HG03103 (cell line): Measurements from ENCODE around the gene TRPM3.
"Not testable (repeated sequence)": the region's sequence is repeated elsewhere in the genome, so short reads cannot be mapped to it uniquely, and the experiment has no call there.

Experiments used
- ATAC-seq: cut with Tn5 transposase; IDR thresholded peaks from one replicate; pipeline ENCODE4 v1.9.1; 2021; ENCODE audit warnings: low read depth; ENCODE audit not compliant: unreplicated experiment

Gene TRPM3

DNA sequence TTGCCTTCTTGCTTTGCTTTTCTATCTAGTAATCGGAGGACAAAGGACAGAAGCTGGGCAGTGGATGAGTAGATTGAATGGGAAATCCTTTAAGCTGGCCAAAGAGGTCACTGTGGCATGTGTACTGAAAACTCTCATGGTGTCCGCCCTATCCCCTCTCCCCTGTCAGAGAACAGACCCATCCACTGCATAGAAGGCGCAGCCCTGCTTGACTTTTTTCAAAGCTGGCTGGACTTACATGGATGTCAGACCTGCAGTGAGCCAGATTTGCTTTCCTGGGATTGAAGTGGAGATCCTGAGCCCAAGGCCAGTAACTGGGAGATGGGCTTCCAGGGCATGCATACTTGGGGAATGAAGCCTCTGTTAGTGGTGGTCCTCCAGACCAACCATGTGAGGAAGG, 329.5 kb downstream of the TRPM3 start:
- ATAC-seq = no peak

DNA sequence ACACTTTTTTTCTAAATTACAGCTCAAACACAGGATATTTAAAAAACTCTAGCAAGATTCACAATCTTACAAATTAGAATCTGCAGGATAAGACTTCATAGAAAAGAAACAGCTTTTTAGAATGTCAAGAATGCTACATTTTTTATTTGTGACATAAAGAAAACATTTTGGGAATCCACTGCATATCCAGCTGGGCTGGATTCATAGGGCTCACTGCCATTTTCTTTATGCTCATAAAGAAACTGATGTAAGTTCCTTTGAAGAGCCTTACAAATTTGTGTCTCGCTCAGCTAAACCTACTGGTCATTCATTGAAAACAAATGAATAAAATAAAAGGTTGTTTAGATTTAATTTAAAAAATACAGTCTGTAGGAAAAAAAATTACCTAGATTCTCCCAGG, 332.3 kb downstream of the TRPM3 start:
- no peak for ATAC-seq

DNA sequence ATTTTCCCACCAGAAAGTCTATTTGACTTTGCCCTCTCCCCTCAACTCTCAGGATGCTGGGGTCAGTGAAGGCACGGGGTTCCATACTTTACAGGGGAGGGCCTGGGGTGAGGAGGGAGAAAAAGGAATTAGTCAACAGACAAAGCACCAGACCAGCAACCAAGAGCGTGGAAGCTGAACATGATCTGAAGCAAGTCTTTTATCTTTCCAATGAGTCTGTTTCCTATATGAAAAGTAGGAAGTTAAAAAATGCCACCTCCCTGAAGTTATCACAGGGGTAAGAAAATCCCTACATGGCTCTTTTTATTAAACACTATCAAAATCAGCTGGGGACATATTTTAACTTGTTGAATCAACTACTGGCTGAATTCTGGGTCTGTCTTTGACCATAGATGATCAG, 337.0 kb downstream of the TRPM3 start:
- ATAC-seq = no peak

GRCh38 chr9:70778568-70778967, 342.9 kb downstream of the TRPM3 start:
- no peak for ATAC-seq

DNA sequence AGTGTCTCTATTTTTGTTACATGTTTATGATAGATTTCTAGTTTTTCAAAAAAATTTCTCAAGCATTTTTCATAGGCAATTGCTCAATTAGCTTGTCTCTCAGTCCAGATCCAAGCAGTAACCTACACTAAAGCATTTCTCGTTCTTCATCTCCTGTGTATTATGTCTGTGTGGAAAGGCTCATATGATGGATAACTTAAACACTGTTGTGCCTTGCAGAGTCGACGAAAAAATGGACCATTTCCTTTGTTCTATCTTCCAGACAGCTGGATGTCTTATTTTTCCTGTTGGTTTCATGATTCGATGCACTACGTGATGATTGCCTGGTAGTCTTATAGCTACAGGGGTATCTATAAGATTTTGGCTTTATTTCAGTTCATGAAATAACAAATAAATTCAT, 347.8 kb downstream of the TRPM3 start:
- no peak for ATAC-seq

DNA sequence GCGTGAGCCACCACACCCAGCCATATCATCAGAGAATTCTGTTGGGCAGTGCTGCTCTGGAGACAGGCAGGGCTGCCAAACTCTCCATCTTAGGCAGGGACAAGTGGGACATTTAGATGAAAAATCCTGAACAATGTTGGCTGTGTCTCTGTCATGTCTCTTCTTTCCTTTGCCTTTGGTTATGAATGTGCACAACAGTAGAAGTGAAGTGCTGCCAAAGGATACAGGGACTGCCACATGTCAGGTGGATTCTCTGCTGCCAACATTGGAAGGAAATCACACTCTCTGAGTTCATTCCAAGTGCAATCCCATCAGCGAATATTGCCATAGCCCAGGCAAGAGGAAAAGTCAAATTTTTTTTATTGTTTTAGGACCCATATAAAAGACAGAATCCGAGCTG, 348.8 kb downstream of the TRPM3 start:
- ATAC-seq = no peak

GRCh38 chr9:70765946-70766345, 355.5 kb downstream of the TRPM3 start:
- ATAC-seq = no peak

DNA sequence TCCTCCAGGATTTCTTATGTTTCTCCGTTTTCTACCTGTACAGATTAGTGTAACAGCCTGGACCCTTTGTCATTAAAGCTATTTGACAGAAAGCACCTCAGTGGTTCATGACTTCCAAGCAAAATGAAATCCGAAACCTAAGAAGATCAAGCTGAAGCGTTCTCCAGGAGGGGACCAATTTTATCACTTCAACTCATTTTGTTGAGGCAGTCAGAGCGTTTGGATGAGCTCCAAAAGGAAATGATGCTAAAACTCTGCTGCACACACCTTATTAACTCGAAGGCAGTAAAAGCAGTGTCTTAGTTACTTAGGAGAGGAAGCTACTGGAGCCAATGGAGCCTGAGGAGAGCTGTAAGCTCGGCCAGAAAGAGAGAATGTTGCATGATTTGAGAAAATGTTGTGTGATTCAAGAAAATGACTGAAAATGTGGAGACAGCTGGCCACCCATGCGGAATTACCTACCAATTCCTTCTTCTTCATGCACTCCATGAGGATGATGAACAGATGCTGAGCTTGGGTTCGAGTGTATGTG, 360.2 kb downstream of the TRPM3 start:
- ATAC-seq = no peak

DNA sequence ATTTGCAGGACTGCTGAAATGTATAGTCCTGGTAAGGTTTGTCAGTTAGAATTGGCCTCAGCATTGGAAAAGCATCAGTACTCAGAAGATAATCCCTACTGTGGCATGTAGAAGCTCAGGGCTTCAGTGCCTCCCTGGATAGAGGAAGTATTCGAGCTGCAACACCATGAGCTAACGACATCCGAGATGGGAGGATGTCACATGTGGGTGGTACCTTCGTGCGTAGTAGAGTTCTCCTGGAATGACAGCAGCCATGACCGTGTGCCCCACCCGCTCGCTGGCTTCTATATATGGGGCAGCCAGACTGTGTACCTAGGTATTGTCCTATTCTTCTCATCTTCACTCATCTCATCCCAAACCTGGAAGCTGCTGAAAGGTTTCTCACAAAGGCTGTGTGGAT, 361.2 kb downstream of the TRPM3 start:
- no peak for ATAC-seq

GRCh38 chr9:70753311-70753710, 368.1 kb downstream of the TRPM3 start:
- no peak for ATAC-seq

DNA sequence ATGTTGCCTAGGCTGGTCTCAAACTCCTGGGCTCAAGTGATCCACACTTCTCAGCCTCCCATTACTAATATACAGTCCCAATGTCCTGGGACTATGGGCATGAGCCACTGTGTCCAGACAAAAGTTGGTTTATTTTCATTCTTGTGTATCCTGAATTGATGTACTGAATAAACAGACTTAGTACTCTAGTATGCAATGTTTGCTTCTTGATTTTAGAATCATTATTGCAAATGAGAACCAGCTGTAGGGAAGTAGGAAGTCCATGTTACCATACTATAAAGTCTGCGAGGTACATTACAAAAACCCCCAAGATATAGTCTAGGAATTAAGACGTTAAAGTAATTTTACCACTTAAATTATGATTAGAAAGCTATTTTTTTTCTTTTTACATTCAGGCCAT, 372.4 kb downstream of the TRPM3 start:
- no peak for ATAC-seq

- ATAC-seq = no peak
These were observed 374.1 kb downstream of the TRPM3 start for GRCh38 chr9:70747261-70747718.

DNA sequence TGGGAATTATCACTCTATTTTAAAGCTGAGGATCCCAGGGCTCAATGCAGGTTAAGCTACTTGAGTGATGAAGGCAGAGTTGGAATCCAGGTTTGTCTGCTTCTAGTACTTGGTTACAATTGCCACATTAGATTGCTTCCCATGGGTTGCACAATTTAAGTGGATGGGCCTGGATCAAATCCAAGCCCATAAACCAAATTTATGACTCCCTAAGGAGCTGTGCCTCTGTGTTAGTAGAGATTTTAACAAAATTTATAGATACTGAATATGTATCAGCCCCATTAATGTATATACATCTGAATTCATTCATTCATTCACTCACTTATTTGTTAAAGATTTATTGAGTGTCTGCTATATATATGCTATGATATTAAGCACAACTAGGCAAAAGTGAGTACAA, 374.7 kb downstream of the TRPM3 start:
- ATAC-seq = no peak

DNA sequence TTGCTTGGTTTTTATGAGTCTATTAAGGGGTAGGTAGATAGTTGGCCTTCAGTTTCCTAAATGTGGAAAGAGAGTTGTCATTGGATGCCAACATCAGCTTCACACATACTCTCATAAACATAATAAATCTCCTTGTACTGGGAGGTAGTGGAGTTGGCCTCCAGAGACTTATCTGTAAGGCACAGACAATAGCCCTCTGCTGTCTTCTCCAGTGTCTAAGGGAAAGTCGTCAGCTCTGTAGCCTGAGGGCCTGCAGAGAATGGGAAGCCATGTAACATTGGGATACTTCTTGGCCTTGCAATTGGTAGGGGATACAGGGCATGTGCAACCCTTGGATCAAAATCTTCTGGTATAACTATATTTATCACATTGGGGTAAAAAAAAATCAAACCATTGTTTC, 375.1 kb downstream of the TRPM3 start:
- no peak for ATAC-seq

- ATAC-seq = not testable (repeated sequence)
These were observed 396.6 kb downstream of the TRPM3 start for GRCh38 chr9:70724794-70725193.

- not testable (repeated sequence) for ATAC-seq
These were observed 397.4 kb downstream of the TRPM3 start for GRCh38 chr9:70724025-70724424.

GRCh38 chr9:70706797-70707196, 414.6 kb downstream of the TRPM3 start:
- not testable (repeated sequence) for ATAC-seq

DNA sequence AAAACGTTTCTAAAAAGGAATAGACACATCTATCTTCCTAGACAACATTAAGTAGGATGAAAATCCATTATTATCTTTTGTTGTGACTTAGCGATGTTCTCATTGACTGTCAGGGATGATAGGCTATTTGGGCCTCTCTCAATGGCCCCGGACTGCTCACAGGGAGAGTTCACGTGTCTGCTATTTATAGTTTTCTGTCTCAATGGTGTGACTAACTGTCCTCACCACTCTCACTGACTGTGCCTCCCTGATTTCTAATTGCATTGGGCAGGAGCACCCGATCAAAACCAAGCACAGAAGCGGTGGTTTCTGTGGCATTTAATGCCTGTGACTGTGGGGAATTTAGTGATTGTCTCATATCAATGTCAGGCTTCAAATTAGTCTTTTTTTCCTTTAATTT, 420.3 kb downstream of the TRPM3 start:
- no peak for ATAC-seq

- no peak for ATAC-seq
These were observed 424.6 kb downstream of the TRPM3 start for GRCh38 chr9:70696694-70697335.

GRCh38 chr9:70694758-70695157, 426.7 kb downstream of the TRPM3 start:
- no peak for ATAC-seq

DNA sequence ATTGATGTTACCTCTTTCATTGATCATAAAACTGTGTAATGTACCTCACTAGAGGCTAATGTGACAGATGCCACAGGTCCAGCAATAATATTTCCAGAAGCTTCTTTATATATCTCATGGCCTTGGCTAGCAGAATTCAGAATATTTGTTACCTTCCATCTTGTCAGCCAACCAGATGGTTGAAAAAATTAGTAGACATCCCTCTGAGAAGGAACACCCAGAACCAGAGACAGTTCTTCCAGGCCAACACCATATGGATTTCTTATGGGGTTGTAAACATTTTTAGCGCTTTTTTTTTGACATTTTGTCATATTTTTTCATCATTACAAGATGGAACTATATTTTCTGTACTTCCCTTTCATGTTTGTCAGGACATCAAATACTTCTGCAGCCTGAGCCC, 428.2 kb downstream of the TRPM3 start:
- ATAC-seq = no peak

DNA sequence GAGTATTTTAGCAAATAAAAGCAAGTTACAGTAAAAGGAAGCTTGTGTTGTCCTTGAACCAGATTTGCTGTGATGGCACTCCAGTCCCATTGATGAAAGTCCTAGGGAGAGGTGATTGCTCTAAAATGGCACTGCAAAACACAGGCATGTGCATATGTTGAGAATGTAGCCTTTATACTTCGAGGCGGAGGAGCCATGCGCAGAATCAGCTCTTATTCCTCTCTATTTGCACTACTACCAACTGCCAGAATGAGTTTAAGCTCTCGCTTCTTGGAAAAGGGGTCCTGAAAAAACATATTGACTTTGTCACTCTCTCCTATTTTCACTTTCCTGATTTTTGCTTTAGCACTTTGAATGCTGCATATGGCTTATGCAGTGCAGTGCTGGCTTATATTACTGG, 429.0 kb downstream of the TRPM3 start:
- no peak for ATAC-seq

- no peak for ATAC-seq
These were observed 432.7 kb downstream of the TRPM3 start for GRCh38 chr9:70688704-70689103.
